ENCODE measurements around the gene CCNL1. TPM values are rescaled to one million over a fixed set of nuclear protein-coding genes. Genes with fewer than 3 reads are reported as not detected.
"Not testable (repeated sequence)": the region's sequence is repeated elsewhere in the genome, so short reads cannot be mapped to it uniquely, and the experiment has no call there.

Gene CCNL1
- polyA plus RNA-seq, 1 donor from 2014 or later, result 186 TPM

DNA sequence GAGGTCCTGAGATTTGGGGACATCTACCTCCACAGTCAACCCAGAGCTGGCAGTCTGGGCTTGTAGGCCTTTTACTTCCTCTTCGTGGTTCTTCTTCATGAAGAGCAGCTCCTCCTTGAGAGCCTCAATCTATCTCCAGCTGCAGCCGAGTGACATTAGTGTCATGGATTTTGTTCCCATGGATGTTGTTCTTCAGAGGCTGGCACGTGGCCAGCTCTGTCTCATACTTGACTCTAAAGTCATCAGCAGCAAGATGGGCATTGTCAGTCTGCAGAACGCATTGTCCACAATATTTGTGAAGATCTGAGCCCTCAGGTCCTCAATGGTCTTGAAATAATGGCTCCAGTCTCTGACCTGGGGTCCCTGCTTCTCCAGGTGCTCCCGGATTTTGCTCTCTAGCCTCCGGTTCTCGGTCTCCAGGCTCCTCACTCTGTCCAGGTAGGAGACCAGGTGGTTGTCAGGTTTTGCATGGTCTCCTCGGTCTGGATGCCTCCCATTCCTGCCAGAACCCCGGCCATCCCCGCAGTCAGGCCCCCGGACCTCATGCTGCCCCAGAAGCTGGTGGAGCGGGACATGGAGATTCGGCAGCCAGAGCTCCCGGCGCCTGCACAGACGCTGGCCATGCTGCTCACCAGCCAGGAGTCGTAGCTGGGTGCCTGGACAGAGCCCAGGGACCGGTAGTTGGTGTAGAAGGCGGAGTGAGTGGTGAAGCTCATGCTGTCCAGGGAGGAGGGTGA lies 3.4 kb upstream of the CCNL1 start:
- no peaks in the 10 kb centered on the region for H3K9me2 ChIP-seq (ENCODE audit: insufficient read depth, low read length)
- TF ChIP-seq TAF1 (IDR thresholded peaks at IDR 0.05; ENCODE audit: low read depth), result no peak
- TF ChIP-seq EP300 (conservative IDR thresholded peaks at IDR 0.05; ENCODE audit: poor library complexity, severe bottlenecking), result no peak
- no peak for TF ChIP-seq EZH2 (IDR thresholded peaks at IDR 0.05; ENCODE audit: borderline replicate concordance, insufficient read depth, low read length, poor library complexity, severe bottlenecking)
- no peak for TF ChIP-seq POLR2AphosphoS5 (IDR thresholded peaks at IDR 0.05)
- TF ChIP-seq, protein P1, sequence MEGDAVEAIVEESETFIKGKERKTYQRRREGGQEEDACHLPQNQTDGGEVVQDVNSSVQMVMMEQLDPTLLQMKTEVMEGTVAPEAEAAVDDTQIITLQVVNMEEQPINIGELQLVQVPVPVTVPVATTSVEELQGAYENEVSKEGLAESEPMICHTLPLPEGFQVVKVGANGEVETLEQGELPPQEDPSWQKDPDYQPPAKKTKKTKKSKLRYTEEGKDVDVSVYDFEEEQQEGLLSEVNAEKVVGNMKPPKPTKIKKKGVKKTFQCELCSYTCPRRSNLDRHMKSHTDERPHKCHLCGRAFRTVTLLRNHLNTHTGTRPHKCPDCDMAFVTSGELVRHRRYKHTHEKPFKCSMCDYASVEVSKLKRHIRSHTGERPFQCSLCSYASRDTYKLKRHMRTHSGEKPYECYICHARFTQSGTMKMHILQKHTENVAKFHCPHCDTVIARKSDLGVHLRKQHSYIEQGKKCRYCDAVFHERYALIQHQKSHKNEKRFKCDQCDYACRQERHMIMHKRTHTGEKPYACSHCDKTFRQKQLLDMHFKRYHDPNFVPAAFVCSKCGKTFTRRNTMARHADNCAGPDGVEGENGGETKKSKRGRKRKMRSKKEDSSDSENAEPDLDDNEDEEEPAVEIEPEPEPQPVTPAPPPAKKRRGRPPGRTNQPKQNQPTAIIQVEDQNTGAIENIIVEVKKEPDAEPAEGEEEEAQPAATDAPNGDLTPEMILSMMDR (IDR thresholded peaks at IDR 0.05; ENCODE audit: poor library complexity, severe bottlenecking), result no peak
- TF ChIP-seq SMC3 (conservative IDR thresholded peaks at IDR 0.05; ENCODE audit: poor library complexity), result no peak
- TF ChIP-seq MXI1 (conservative IDR thresholded peaks at IDR 0.05; ENCODE audit: poor library complexity, severe bottlenecking), result no peak
- TF ChIP-seq, protein P2, sequence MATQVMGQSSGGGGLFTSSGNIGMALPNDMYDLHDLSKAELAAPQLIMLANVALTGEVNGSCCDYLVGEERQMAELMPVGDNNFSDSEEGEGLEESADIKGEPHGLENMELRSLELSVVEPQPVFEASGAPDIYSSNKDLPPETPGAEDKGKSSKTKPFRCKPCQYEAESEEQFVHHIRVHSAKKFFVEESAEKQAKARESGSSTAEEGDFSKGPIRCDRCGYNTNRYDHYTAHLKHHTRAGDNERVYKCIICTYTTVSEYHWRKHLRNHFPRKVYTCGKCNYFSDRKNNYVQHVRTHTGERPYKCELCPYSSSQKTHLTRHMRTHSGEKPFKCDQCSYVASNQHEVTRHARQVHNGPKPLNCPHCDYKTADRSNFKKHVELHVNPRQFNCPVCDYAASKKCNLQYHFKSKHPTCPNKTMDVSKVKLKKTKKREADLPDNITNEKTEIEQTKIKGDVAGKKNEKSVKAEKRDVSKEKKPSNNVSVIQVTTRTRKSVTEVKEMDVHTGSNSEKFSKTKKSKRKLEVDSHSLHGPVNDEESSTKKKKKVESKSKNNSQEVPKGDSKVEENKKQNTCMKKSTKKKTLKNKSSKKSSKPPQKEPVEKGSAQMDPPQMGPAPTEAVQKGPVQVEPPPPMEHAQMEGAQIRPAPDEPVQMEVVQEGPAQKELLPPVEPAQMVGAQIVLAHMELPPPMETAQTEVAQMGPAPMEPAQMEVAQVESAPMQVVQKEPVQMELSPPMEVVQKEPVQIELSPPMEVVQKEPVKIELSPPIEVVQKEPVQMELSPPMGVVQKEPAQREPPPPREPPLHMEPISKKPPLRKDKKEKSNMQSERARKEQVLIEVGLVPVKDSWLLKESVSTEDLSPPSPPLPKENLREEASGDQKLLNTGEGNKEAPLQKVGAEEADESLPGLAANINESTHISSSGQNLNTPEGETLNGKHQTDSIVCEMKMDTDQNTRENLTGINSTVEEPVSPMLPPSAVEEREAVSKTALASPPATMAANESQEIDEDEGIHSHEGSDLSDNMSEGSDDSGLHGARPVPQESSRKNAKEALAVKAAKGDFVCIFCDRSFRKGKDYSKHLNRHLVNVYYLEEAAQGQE (IDR thresholded peaks at IDR 0.05; ENCODE audit: borderline replicate concordance), result no peak
- TF ChIP-seq RAD21 (conservative IDR thresholded peaks at IDR 0.05), result no peak

DNA sequence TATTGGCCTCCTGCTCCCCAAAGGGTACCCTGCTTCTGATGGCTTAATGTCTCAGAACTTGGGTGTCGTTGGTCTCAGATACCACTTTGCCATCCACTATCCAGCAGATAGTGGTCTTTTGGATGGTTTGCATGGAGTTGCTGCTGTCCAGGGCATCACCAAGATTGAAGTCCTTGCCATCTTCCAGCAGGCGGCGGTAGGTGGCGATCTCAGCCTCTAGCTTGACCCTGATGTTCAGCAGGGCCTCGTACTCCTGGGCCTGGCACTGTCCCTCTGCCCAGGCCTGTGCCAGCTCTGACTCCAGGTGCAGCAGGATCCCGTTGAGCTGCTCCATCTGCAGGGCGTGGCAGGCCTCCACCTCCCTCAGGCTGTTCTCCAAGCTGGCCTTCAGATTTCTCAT lies 2.7 kb upstream of the CCNL1 start:
- H2AFZ ChIP-seq (ENCODE audit: low read depth, low read length); H3K9ac ChIP-seq (ENCODE audit: low read length); H3K27ac ChIP-seq (ENCODE audit: low read length); H3K9me2 ChIP-seq (ENCODE audit: insufficient read depth, low read length); H3K27me3 ChIP-seq (ENCODE audit: insufficient read depth, low read depth, low read length); H3K36me3 ChIP-seq (ENCODE audit: insufficient read depth, low read length); H3F3A ChIP-seq (ENCODE audit: insufficient read depth, low read length, poor library complexity, severe bottlenecking); H4K20me1 ChIP-seq (ENCODE audit: insufficient read depth); H3K9me3 ChIP-seq (ENCODE audit: low read length); H3K4me3 ChIP-seq (ENCODE audit: low read length); H3K4me2 ChIP-seq (ENCODE audit: low read length): not testable (repeated sequence)
- H3K79me2 ChIP-seq (replicated peaks; ENCODE audit: insufficient read depth, low read length), result peaks cover 17% of the 10 kb centered on the region

More for the DNA sequence above, 3.4 kb upstream of the CCNL1 start:
- H3K9me3 ChIP-seq (ENCODE audit: low read length), result no peaks in the 10 kb centered on the region
- H3K4me3 ChIP-seq (ENCODE audit: low read length), result no peak overlapping the region
- H3K27ac ChIP-seq (ENCODE audit: low read length), result no peak overlapping the region
- no peak overlapping the region for H3K9ac ChIP-seq (ENCODE audit: low read length)
- H3K4me2 ChIP-seq (ENCODE audit: low read length), result no peak overlapping the region
- no peaks in the 10 kb centered on the region for H3K27me3 ChIP-seq (ENCODE audit: insufficient read depth, low read depth, low read length)
- H4K20me1 ChIP-seq (ENCODE audit: insufficient read depth), result no peaks in the 10 kb centered on the region
- H3K79me2 ChIP-seq (replicated peaks; ENCODE audit: insufficient read depth, low read length), result peaks cover 9% of the 10 kb centered on the region
- H3K36me3 ChIP-seq (ENCODE audit: insufficient read depth, low read length), result no peaks in the 10 kb centered on the region
- no peaks in the 10 kb centered on the region for H3F3A ChIP-seq (ENCODE audit: insufficient read depth, low read length, poor library complexity, severe bottlenecking)
- no peak overlapping the region for H2AFZ ChIP-seq (ENCODE audit: low read depth, low read length)
